GM13976 (cell line): Measurements from ENCODE around the gene DPH2.

Experiments used
- DNase-seq: peaks from one replicate; pipeline ENCODE4 v3.0.0; 2012; ENCODE audit warnings: low spot score
- in situ Hi-C: fragments of 300-500 bp; cut with MboI; formaldehyde crosslinking; loops from one replicate; pipeline ENCODE4 v1.12.0; 2022; ENCODE audit warnings: low sequenced_read_pairs, mixed read lengths, inconsistent platforms; ENCODE audit not compliant: unreplicated experiment
- TF ChIP-seq, protein P1 (sequence below): IDR thresholded peaks from 2 replicates; pipeline ENCODE4 v1.5.1; 2012; ENCODE audit warnings: borderline replicate concordance, mild to moderate bottlenecking; ENCODE audit not compliant: insufficient read depth; ENCODE audit errors: extremely low read depth, missing control alignments, control extremely low read depth

DPH2 gene

DNA sequence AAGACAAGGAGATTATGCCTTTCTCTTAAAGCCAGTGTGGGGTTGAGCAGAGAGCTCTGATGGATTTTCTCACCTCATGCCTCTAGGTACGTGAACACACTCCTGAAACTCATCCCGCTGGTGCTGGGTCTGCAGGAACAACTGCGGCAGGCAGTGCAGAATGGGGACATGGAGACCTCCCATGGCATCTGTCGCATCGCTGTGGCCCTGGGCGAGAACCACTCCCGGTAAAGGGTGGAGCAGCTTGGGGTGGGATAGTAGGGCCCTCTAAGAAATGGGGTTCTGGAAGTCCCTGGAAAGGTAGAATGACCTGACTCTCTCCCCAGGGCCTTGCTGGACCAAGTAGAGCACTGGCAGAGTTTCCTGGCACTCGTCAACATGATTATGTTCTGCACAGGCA lies 13.6 kb upstream of the DPH2 start:
- in situ Hi-C loops = no loop called here
- DNase-seq = no peak
- TF ChIP-seq, protein P1, sequence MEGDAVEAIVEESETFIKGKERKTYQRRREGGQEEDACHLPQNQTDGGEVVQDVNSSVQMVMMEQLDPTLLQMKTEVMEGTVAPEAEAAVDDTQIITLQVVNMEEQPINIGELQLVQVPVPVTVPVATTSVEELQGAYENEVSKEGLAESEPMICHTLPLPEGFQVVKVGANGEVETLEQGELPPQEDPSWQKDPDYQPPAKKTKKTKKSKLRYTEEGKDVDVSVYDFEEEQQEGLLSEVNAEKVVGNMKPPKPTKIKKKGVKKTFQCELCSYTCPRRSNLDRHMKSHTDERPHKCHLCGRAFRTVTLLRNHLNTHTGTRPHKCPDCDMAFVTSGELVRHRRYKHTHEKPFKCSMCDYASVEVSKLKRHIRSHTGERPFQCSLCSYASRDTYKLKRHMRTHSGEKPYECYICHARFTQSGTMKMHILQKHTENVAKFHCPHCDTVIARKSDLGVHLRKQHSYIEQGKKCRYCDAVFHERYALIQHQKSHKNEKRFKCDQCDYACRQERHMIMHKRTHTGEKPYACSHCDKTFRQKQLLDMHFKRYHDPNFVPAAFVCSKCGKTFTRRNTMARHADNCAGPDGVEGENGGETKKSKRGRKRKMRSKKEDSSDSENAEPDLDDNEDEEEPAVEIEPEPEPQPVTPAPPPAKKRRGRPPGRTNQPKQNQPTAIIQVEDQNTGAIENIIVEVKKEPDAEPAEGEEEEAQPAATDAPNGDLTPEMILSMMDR = no peak

DNA sequence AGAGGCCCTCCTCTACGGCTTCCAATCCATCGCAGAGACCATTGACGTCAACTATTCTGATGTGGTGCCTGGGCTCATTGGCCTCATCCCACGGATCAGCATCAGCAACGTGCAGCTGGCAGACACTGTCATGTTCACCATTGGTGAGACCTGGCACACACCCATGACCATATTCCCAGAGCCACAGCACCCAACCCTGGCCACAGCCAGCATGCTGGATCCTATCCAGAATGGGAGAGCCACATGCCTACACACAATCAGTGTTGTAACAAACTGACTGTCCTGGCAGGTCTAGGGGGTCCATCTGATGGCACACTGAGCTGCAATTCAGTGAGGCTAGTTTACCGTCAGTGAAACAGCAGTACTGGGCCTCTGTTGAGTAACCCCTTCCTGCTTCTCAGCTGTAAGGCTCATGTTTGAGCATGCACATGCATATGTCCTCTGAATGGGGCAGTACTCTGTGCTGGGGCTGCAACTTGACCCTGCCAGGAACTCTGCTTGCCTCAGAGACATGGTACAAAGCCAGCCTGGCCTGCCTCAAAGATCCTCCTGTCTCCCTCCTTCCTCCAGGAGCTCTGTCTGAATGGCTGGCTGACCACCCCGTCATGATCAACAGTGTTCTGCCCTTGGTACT lies 12.3 kb upstream of the DPH2 start:
- in situ Hi-C loops = no loop called here
- no peak for DNase-seq
- TF ChIP-seq, protein P1 = no peak

DNA sequence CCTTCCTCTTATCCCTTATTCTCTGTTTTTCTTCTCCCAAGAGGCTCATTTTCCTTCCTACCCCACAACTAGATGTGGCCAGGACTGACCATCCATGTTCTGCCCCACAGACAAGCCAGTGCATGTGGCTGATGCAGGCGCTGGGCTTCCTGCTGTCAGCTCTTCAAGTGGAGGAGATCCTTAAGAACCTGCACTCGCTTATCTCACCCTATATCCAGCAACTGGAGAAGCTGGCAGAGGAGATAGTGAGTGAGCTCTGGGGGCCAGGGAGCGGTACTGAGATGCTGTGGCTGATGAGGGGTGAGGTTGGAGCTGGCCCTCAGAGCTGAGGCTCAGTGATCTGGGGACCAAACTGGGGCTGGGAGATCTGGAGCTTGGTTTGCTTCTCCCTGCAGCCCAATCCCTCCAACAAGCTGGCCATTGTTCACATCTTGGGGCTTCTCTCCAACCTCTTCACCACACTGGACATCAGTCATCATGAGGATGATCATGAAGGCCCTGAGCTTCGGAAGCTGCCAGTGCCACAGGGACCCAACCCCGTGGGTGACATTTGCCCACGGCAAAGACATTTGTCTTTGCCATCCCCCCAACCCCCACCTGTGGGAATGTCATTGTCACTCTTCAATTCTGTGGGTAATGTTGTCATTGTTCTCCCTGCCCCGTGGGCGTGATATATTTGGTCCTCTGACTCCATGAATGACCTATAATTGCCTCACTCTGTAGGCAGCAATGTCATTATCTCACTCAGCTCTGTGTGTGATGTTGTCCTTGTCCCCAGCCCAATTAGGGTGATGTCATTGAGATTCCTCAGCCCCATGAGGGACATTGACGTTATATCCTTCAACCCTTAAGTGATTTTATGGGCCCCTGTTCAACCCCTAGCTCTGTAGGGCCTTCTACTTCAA lies 11.2 kb upstream of the DPH2 start:
- in situ Hi-C loops = no loop called here
- TF ChIP-seq, protein P1 = no peak
- no peak for DNase-seq

DNA sequence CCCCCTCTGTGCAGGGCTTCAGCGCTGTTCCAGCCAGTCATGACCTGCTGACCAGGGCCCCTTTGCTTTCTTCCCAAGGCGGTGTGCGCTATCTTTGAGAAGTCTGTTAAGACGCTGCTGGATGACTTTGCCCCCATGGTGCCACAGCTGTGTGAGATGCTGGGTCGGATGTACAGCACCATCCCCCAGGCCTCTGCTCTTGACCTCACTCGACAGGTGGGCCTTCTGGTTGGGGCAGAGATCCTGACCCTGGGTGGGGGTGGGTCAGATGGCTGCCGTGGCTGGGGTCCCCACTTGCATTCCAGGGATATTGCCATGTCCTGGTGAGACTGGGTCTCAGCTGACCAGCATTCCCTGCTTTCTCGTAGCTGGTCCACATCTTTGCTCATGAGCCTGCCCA lies 9.0 kb upstream of the DPH2 start:
- DNase-seq = no peak
- TF ChIP-seq, protein P1 = no peak
- in situ Hi-C loops = no loop called here

DNA sequence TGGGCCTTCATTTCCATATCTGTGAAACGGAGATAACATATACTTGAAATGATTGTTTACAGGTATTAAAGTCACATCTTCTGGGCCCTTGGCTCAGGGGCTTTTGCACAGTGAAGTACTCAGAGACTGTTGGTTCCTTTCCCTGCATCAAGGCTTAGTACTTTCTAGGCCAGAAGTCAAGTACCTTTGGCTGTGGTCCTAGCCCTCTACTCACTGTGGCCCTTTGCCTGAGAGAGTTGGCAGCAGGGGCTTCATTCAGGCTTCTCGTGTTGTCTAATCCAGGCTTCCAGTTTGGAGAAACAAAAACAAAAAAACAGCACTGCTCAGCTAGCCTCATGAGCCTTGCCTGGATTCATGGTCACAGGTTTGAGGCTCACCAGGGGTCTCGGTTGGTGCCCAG lies 8.1 kb upstream of the DPH2 start:
- TF ChIP-seq, protein P1 = no peak
- DNase-seq = no peak
- in situ Hi-C loops = no loop called here

DNA sequence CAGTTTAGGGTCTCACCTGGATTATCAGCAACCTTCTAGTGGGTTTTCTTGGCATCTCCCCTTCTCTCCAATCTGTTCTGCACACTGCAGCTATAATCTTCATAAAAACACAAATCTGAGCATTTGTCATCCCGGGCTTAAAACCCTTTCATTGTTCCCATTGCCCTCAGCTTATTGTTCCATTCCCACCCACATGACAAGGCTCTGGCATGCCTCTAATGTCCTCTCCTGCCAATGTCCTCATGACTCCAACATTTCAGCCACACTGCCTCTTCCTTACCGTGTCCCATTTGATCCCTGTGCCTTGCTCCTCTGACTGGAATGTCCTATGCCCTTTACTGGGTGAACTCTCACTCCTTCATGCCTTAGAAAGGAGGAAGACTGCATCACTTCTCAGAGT lies 7.5 kb upstream of the DPH2 start:
- TF ChIP-seq, protein P1 = no peak
- DNase-seq = no peak
- in situ Hi-C loops = no loop called here
